ENCODE data around the gene USP24.

- TF ChIP-seq CTCF (IDR thresholded peaks at IDR 0.05) (no peak), POLR2A (IDR thresholded peaks at IDR 0.05) (no peak)
Measured at GRCh38 chr1:55154616-55155015, 60.5 kb downstream of the USP24 start.
